Measurements from ENCODE around the gene POMT1. TPM values are rescaled to one million over a fixed set of nuclear protein-coding genes. Genes with fewer than 3 reads are reported as not detected.

POMT1 gene
- total RNA-seq, 1 experiment from 2014 or later, result 34.1 TPM

DNA sequence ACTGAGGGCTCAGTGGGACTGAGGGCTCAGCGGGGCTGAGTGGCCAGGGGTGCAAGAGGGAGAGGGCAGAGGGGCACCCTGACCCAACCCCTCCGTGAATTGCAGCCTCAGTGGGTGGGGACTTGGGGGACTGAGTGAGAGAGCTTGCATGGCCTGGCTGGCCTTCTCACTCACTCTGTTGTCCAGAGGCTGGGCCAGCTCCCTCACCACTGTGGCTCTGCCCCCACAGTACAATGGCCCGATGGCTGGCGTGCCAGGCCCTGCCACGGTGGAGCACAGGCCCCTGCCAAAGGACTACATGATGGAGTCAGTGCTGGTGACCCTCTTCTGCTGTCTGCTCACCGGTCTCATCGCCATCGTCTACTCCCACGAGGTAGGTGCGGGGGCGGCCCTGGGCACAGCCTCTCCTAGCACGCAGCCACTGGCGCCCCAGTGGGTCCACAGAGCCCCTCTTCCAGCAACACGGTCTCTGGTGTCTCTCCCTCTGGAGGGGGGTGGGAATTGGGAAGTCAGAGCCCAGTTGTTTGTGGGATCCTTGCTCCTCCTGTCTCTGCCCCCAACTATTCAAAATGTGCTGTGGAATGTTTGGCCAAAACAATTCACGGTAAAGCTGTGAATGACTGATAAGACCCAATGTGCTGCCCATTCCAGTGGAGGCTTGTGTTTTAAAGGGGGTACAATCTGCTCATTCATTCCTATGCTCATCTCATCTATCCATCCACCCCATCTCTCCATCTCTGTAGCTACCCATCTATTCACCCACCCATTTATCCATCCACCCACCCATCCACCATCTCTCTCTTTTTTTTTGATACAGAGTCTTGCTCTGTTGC, 53.3 kb downstream of the POMT1 start:
- Mint-ChIP-seq H3K4me1 (peaks cover 2 to 3% of the 10 kb centered on the region in 2 experiments), H3K27ac (peak overlapping the region in 1 of 3 experiments; percentile 78; a peak in 1 of 7 replicates), H3K9me3 (peaks cover 14 to 18% of the 10 kb centered on the region in 2 experiments; a peak in 4 of 5 replicates), H3K4me3 (no peak overlapping the region), H3K27me3 (ENCODE audit: low read depth) (peaks cover 50% of the 10 kb centered on the region), H3K36me3 (ENCODE audit: insufficient read depth in 1 of 3, low read depth in 3 of 3) (peaks cover 0 to 8% (median 2%) of the 10 kb centered on the region in 3 experiments; a peak in 3 of 7 replicates)
- Histone ChIP-seq H3K14ac (ENCODE audit: insufficient read depth, low read length) (no peak overlapping the region), H3K4me1 (ENCODE audit: insufficient read depth, low read length) (no peaks in the 10 kb centered on the region; the same call in 1 of the 2 replicates), H3K4me2 (ENCODE audit: insufficient read depth, insufficient read length, low read length) (no peak overlapping the region), H3K27me3 (ENCODE audit: insufficient read depth, low read length) (peaks cover 5% of the 10 kb centered on the region; the same call in 1 of the 2 replicates), H2AK5ac (ENCODE audit: insufficient read length, low read length) (no peak overlapping the region), H4K91ac (ENCODE audit: insufficient read length, low read depth, low read length) (no peak overlapping the region), H3K56ac (ENCODE audit: insufficient read length, low read depth, low read length) (no peak overlapping the region), H3K27ac (ENCODE audit: insufficient read length, low read depth, low read length) (no peak overlapping the region), H3K79me1 (ENCODE audit: insufficient read depth, low read depth, low read length, poor library complexity, severe bottlenecking) (no peaks in the 10 kb centered on the region), H3K79me2 (ENCODE audit: insufficient read depth, low read length) (no peaks in the 10 kb centered on the region), H2AFZ (ENCODE audit: low read length) (no peak overlapping the region), H2BK15ac (ENCODE audit: low read depth, low read length) (no peak overlapping the region), H4K5ac (ENCODE audit: insufficient read length, low read depth, low read length) (no peak overlapping the region), H2BK5ac (ENCODE audit: insufficient read length, low read length) (no peak overlapping the region), H4K20me1 (ENCODE audit: control insufficient read depth, insufficient read depth, insufficient read length) (no peaks in the 10 kb centered on the region), H3K9ac (ENCODE audit: extremely low read depth, insufficient read length, low read length) (no peak overlapping the region), H3K23ac (ENCODE audit: insufficient read length, low read depth, low read length) (no peak overlapping the region), H3K9me3 (ENCODE audit: control insufficient read depth, low read depth, low read length) (no peaks in the 10 kb centered on the region), H2BK12ac (ENCODE audit: insufficient read length, low read depth, low read length) (no peak overlapping the region), H3K4ac (ENCODE audit: low read depth, low read length) (no peak overlapping the region), H3T11ph (ENCODE audit: low read length) (no peak overlapping the region), H3K23me2 (ENCODE audit: insufficient read length, low read depth, low read length, poor library complexity, severe bottlenecking) (no peaks in the 10 kb centered on the region), H3K18ac (ENCODE audit: insufficient read length, low read depth, low read length) (no peak overlapping the region), H2BK120ac (ENCODE audit: low read depth, low read length, poor library complexity, severe bottlenecking) (no peak overlapping the region), H2BK20ac (ENCODE audit: low read depth, low read length, poor library complexity, severe bottlenecking) (no peak overlapping the region), H4K8ac (replicated peaks; ENCODE audit: insufficient read length, low read depth, low read length) (no peak overlapping the region)
- no CpG with 5 or more reads among the region's 15 CpGs for WGBS (ENCODE audit: extremely low coverage, insufficient read length, low lambda C conversion rate)
- no peak for DNase-seq
- TF ChIP-seq, protein P1, sequence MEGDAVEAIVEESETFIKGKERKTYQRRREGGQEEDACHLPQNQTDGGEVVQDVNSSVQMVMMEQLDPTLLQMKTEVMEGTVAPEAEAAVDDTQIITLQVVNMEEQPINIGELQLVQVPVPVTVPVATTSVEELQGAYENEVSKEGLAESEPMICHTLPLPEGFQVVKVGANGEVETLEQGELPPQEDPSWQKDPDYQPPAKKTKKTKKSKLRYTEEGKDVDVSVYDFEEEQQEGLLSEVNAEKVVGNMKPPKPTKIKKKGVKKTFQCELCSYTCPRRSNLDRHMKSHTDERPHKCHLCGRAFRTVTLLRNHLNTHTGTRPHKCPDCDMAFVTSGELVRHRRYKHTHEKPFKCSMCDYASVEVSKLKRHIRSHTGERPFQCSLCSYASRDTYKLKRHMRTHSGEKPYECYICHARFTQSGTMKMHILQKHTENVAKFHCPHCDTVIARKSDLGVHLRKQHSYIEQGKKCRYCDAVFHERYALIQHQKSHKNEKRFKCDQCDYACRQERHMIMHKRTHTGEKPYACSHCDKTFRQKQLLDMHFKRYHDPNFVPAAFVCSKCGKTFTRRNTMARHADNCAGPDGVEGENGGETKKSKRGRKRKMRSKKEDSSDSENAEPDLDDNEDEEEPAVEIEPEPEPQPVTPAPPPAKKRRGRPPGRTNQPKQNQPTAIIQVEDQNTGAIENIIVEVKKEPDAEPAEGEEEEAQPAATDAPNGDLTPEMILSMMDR (conservative IDR thresholded peaks at IDR 0.05), result no peak

All from H9 (cell line).